H1 (cell line): ENCODE results near the gene CLEC2B. TPM values are rescaled to one million over a fixed set of nuclear protein-coding genes. Genes with fewer than 3 reads are reported as not detected.

Source experiments
- CTCF ChIA-PET: fragments of 300-600 bp; sonication (Branson Sonifier 250); formaldehyde crosslinking; loops from one replicate; lab custom pipeline; 2021; ENCODE audit not compliant: partially characterized antibody; lab: Charles Lee
- POLR2A ChIA-PET: fragments of 300-600 bp; sonication (Branson Sonifier 250); formaldehyde crosslinking; loops from one replicate; lab custom pipeline; 2021; ENCODE audit warnings: inconsistent platforms; ENCODE audit not compliant: partially characterized antibody; lab: Charles Lee
- DNase-seq, 2 experiments: peaks; one replicate each; pipeline versions ENCODE4 v3.0.0 to v3.0.0-alpha.2; 2010 to 2022; ENCODE audit warnings: low spot score in 2 of 2, low read depth in 1 of 2, mixed read lengths in 1 of 2
- FAIRE-seq: peaks from 2 replicates; lab custom pipeline; 2011; peaks lifted over from hg19 to GRCh38; lab: Jason Lieb, UNC
- H2AFZ ChIP-seq: 2 replicates; pipeline ENCODE4 v1.8.1; 2012; ENCODE audit warnings: low read length, inconsistent platforms
- H2AK5ac ChIP-seq: 2 replicates; pipeline ENCODE4 v1.6.1; 2013; ENCODE audit warnings: low read depth, low read length
- H2BK120ac ChIP-seq: replicated peaks from 2 replicates; pipeline ENCODE3; 2013; ENCODE audit warnings: low read depth, low read length, inconsistent platforms
- H2BK12ac ChIP-seq: 2 replicates; pipeline ENCODE4 v1.6.1; 2013; ENCODE audit warnings: low read depth, low read length
- H2BK15ac ChIP-seq: 2 replicates; pipeline ENCODE4 v1.6.1; 2013; ENCODE audit warnings: low read length
- H2BK20ac ChIP-seq: 2 replicates; pipeline ENCODE4 v1.6.1; 2013; ENCODE audit warnings: low read length
- H2BK5ac ChIP-seq: 2 replicates; pipeline ENCODE4 v1.6.1; 2013; ENCODE audit warnings: low read depth, low read length
- H3K14ac ChIP-seq: 2 replicates; pipeline ENCODE4 v1.6.1; 2013; ENCODE audit warnings: inconsistent platforms; ENCODE audit not compliant: insufficient read length
- H3K18ac ChIP-seq: 2 replicates; pipeline ENCODE4 v1.6.1; 2013; ENCODE audit warnings: low read length; ENCODE audit errors: extremely low read depth
- H3K23ac ChIP-seq: 2 replicates; pipeline ENCODE4 v1.6.1; 2013; ENCODE audit warnings: inconsistent platforms; ENCODE audit not compliant: insufficient read length
- H3K23me2 ChIP-seq: 2 replicates; pipeline ENCODE4 v1.6.1; 2013; ENCODE audit warnings: low read depth, low read length
- H3K27ac ChIP-seq: 2 replicates; pipeline ENCODE4 v1.6.1; 2011; ENCODE audit warnings: low read depth, low read length, inconsistent platforms
- H3K27me3 ChIP-seq, 4 experiments: replicated peaks in 1 of 4; 1 replicate in 1 of 4; 2 replicates in 3 of 4; pipeline versions ENCODE4 v1.6.1 to v1.8.1; 2011 to 2013; ENCODE audit warnings: low read length in 3 of 4, mild to moderate bottlenecking in 3 of 4, inconsistent platforms in 2 of 4, mixed read lengths in 2 of 4, moderate library complexity in 1 of 4; ENCODE audit not compliant: control insufficient read depth in 3 of 4, insufficient read depth in 3 of 4; ENCODE audit errors: extremely low read depth in 1 of 4
- H3K36me3 ChIP-seq, 4 experiments: 2 replicates each; pipeline versions ENCODE4 v1.6.1 to v1.8.1; 2011 to 2013; ENCODE audit warnings: mild to moderate bottlenecking in 4 of 4, low read length in 3 of 4, moderate library complexity in 2 of 4, control low read depth in 1 of 4, inconsistent platforms in 1 of 4; ENCODE audit not compliant: insufficient read depth in 4 of 4, control insufficient read depth in 2 of 4
- H3K4ac ChIP-seq: replicated peaks from 2 replicates; pipeline ENCODE3; 2013; ENCODE audit warnings: low read length, low read depth, mixed read lengths, inconsistent platforms; ENCODE audit not compliant: insufficient read length
- H3K4me1 ChIP-seq, 4 experiments: replicated peaks in 1 of 4; 1 replicate in 1 of 4; 2 replicates in 3 of 4; pipeline versions ENCODE4 v1.6.1 to v1.8.1; 2011 to 2013; ENCODE audit warnings: low read length in 3 of 4, inconsistent platforms in 2 of 4, mixed read lengths in 1 of 4; ENCODE audit not compliant: insufficient read depth in 4 of 4, control insufficient read depth in 3 of 4
- H3K4me2 ChIP-seq, 2 experiments: 2 replicates each; pipeline versions ENCODE4 v1.6.1 to v1.8.1; 2011 to 2013; ENCODE audit warnings: low read depth in 2 of 2, low read length in 2 of 2, control low read depth in 1 of 2, inconsistent platforms in 1 of 2, mild to moderate bottlenecking in 1 of 2; ENCODE audit not compliant: insufficient read depth in 1 of 2
- H3K4me3 ChIP-seq, 4 experiments: fragments of 200-600, 300-600 bp in 1 of 4; sonication (generic), shearing (Covaris generic), sonication (Bioruptor Twin) in 1 of 4; 2 replicates each; pipeline versions ENCODE4 v1.5.1 to v1.8.1; 2011 to 2016; ENCODE audit warnings: low read length in 4 of 4, low read depth in 3 of 4, control low read depth in 2 of 4, inconsistent platforms in 2 of 4, mild to moderate bottlenecking in 2 of 4, mixed read lengths in 1 of 4, moderate library complexity in 1 of 4; ENCODE audit not compliant: insufficient read depth in 2 of 4; ENCODE audit errors: extremely low read depth in 1 of 4
- H3K56ac ChIP-seq: replicated peaks from 2 replicates; pipeline ENCODE3; 2013; ENCODE audit warnings: low read depth, mild to moderate bottlenecking, mixed read lengths, low read length, inconsistent platforms; ENCODE audit not compliant: insufficient read length
- H3K79me1 ChIP-seq: 2 replicates; pipeline ENCODE4 v1.6.1; 2013; ENCODE audit warnings: low read depth, low read length, control low read depth
- H3K79me2 ChIP-seq, 2 experiments: 2 replicates each; pipeline versions ENCODE4 v1.6.1 to v1.8.1; 2012 to 2013; ENCODE audit warnings: low read length in 2 of 2, mild to moderate bottlenecking in 2 of 2, inconsistent platforms in 1 of 2; ENCODE audit not compliant: insufficient read depth in 2 of 2, control insufficient read depth in 1 of 2
- H3K9ac ChIP-seq, 4 experiments: replicated peaks in 1 of 4; 1 replicate in 1 of 4; 2 replicates in 3 of 4; pipeline versions ENCODE4 v1.6.1 to v1.8.1; 2011 to 2013; ENCODE audit warnings: low read depth in 3 of 4, low read length in 3 of 4, control low read depth in 2 of 4, mild to moderate bottlenecking in 2 of 4, moderate library complexity in 2 of 4, inconsistent platforms in 1 of 4; ENCODE audit errors: extremely low read depth in 1 of 4
- H3K9me3 ChIP-seq, 2 experiments: 2 replicates each; pipeline versions ENCODE4 v1.6.1 to v1.8.1; 2012 to 2013; ENCODE audit warnings: mild to moderate bottlenecking in 2 of 2, moderate library complexity in 2 of 2, control low read depth in 1 of 2, inconsistent platforms in 1 of 2, low read depth in 1 of 2, low read length in 1 of 2, mixed read lengths in 1 of 2; ENCODE audit not compliant: insufficient read depth in 2 of 2
- H4K20me1 ChIP-seq, 2 experiments: replicated peaks in 1 of 2; 2 replicates each; pipeline versions ENCODE3 to v1.8.1; 2011 to 2013; ENCODE audit warnings: inconsistent platforms in 2 of 2, low read length in 2 of 2, mild to moderate bottlenecking in 1 of 2; ENCODE audit not compliant: insufficient read depth in 2 of 2, control insufficient read depth in 1 of 2
- H4K5ac ChIP-seq: 2 replicates; pipeline ENCODE4 v1.6.1; 2013; ENCODE audit warnings: low read length, low read depth, mixed read lengths, inconsistent platforms; ENCODE audit not compliant: insufficient read length
- H4K8ac ChIP-seq: 2 replicates; pipeline ENCODE4 v1.8.0; 2013; ENCODE audit warnings: mild to moderate bottlenecking, moderate library complexity, low read length, inconsistent platforms; ENCODE audit not compliant: insufficient read depth; ENCODE audit errors: extremely low read depth
- H4K91ac ChIP-seq: replicated peaks from 2 replicates; pipeline ENCODE3; 2013; ENCODE audit warnings: low read length, mixed read lengths, inconsistent platforms; ENCODE audit not compliant: insufficient read length
- SRF ChIP-seq: IDR thresholded peaks from 2 replicates; pipeline ENCODE4 v1.6.1; 2011; ENCODE audit warnings: mild to moderate bottlenecking, low read depth, low read length, moderate library complexity
- TAF7 ChIP-seq: optimal IDR thresholded peaks from 2 replicates; pipeline ENCODE3; 2011; ENCODE audit warnings: low read depth, mild to moderate bottlenecking, inconsistent platforms, low read length, moderate library complexity, borderline replicate concordance
- WGBS, 2 experiments: shearing (Covaris generic) in 1 of 2; methylation state at CpG; one replicate each; pipeline versions ENCODE4 v1.1.6 to v1.1.7; 2013 to 2015; ENCODE audit warnings: low lambda C conversion rate in 2 of 2, mixed read lengths in 2 of 2, inconsistent platforms in 1 of 2, low coverage in 1 of 2, missing lambda C conversion rate in 1 of 2; ENCODE audit not compliant: insufficient replicate concordance in 2 of 2, insufficient coverage in 1 of 2, insufficient read length in 1 of 2; ENCODE audit errors: extremely low coverage in 1 of 2, missing lambda C conversion rate in 1 of 2; 5-methylcytosine and 5-hydroxymethylcytosine counted together
- polyA plus RNA-seq, 7 experiments: library from polyadenylated mRNA; depleted of rRNA in 3 of 7; stranded (reverse) in 5 of 7; unstranded in 2 of 7; fragments of >200 nt in 5 of 7; fragments of 200-250 nt in 2 of 7; gene quantifications; 1 replicate in 5 of 7; 2 replicates in 1 of 7; 4 replicates in 1 of 7; pipeline versions ENCODE4 v1.2.1 to v1.2.3, GENCODE V29; 2011 to 2013; ENCODE audit warnings: missing spikeins in 2 of 7, mixed read lengths in 2 of 7
- total RNA-seq: library from RNA; stranded (reverse); fragmentation: NEBNext Ultra II Directional; extraction: Animal tissue kit (Norgen Biotek cat#: 25700); gene quantifications from 2 replicates; pipeline ENCODE4 v1.2.1, GENCODE V29; 2021
- TF ChIP-seq, protein P1 (sequence below): IDR thresholded peaks from 2 replicates; pipeline ENCODE4 v1.6.1; 2012; ENCODE audit warnings: inconsistent platforms

The CLEC2B gene
- total and polyA plus RNA-seq, 2 of the 8 experiments (the other 6 are each of a cell fraction or from before 2014, with no cell fraction given) = not detected

- Histone ChIP-seq H4K91ac (no peak overlapping the region), H3K9me3 (no peaks in the 10 kb centered on the region), H4K5ac (no peak overlapping the region), H3K9ac (no peak overlapping the region), H3K4me3 (no peak overlapping the region), H2BK120ac (no peak overlapping the region), H4K20me1 (no peaks in the 10 kb centered on the region), H2BK15ac (no peak overlapping the region), H2AFZ (no peak overlapping the region), H3K36me3 (no peaks in the 10 kb centered on the region), H2BK5ac (no peak overlapping the region), H3K79me2 (no peaks in the 10 kb centered on the region), H2AK5ac (no peak overlapping the region), H3K4me1 (peaks cover 0 to 6% (median 2%) of the 10 kb centered on the region in 4 experiments; a peak in 2 of 7 replicates), H3K27me3 (no peaks in the 10 kb centered on the region), H3K23me2 (no peaks in the 10 kb centered on the region), H2BK20ac (peak overlapping the region; percentile 19; the same call in 1 of the 2 replicates), H3K4me2 (no peak overlapping the region), H3K18ac (no peak overlapping the region), H3K27ac (no peak overlapping the region), H4K8ac (no peak overlapping the region), H3K79me1 (no peaks in the 10 kb centered on the region), H3K56ac (no peak overlapping the region), H3K4ac (no peak overlapping the region), H2BK12ac (no peak overlapping the region), H3K23ac (no peak overlapping the region), H3K14ac (no peak overlapping the region)
- TF ChIP-seq, protein P1, sequence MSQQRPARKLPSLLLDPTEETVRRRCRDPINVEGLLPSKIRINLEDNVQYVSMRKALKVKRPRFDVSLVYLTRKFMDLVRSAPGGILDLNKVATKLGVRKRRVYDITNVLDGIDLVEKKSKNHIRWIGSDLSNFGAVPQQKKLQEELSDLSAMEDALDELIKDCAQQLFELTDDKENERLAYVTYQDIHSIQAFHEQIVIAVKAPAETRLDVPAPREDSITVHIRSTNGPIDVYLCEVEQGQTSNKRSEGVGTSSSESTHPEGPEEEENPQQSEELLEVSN = no peak
- TF ChIP-seq SRF (no peak), TAF7 (no peak)
- DNase-seq = no peak
- ChIA-PET POLR2A (no interaction called here), CTCF (interaction anchor here (1.1 to 1.4 kb wide), 3 partner anchors 44 to 261 kb away, joined by 3 to 4 read pairs (median 4); no protein-coding TSS in a partner anchor)
- FAIRE-seq = no peak
- WGBS, 2 experiments = 88% methylated on average over 4 of the region's 4 CpGs; no CpG with 5 or more reads in 1 of the 2 experiments
Measured at GRCh38 chr12:9866860-9867269, 2.3 kb downstream of the CLEC2B start.
